NCI-H510A treated with DMSO at 0.1 percent for 48 hours (cell line): ENCODE measurements around the gene FKRP.
A peak's percentile ranks its signal among the peaks of the same experiment; 100 is the strongest.
"Not testable (repeated sequence)": the region's sequence is repeated elsewhere in the genome, so short reads cannot be mapped to it uniquely, and the experiment has no call there.

Source experiments
- DNase-seq: peaks from one replicate; lab custom pipeline; 2025; lab: John Stamatoyannopoulos, UW

Gene FKRP, protein sequence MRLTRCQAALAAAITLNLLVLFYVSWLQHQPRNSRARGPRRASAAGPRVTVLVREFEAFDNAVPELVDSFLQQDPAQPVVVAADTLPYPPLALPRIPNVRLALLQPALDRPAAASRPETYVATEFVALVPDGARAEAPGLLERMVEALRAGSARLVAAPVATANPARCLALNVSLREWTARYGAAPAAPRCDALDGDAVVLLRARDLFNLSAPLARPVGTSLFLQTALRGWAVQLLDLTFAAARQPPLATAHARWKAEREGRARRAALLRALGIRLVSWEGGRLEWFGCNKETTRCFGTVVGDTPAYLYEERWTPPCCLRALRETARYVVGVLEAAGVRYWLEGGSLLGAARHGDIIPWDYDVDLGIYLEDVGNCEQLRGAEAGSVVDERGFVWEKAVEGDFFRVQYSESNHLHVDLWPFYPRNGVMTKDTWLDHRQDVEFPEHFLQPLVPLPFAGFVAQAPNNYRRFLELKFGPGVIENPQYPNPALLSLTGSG

DNA sequence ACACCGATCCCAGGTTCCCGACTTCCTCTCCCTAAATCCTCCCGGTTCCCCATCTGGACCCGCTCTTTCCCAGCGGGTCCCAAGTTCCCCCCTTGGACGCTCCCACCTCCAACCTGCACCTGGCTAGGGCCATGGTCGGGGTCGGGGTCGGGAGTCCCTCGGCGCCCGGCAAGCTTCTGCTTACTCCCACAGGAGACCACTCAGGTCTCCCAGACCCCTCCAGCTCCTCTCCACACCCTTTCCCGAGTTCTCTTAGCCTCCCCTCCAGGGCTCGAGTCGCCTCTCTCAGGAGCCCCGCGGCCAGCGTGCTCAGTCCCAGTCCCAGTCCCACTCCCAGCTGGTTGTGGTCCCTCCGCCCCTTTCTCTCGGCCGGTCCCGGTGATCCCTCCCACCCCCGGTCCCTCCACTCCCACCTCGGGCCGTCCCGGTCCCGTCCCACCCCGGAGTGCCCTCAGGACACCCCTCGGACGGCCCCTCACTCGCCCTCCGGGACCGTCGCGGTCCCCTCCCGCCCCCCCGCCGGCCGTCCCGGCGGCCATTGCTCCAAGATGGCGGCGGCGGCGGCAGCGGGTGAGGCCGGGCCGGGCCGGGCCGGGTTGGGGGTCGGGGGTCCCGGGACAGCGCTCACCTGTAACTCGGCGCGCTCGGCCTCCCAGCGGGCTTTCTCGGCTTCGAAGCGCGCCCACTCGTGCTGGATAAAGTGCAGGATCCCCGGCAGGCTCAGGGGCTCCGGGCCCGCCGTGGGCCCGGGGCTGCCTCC is at the start of gene FKRP:
TSS of gene FKRP (plus strand) at position 537 of the 760 bp plus-strand sequence. CDS start 9,394 bp downstream, outside the sequence.
- DNase-seq: no peak

GRCh38 chr19:46696866-46697203 is 49.0 kb upstream of the FKRP start:
- DNase-seq: no peak

GRCh38 chr19:46697204-46697960 is 48.5 kb upstream of the FKRP start:
- DNase-seq: no peak

- no peak for DNase-seq
Measured at GRCh38 chr19:46698395-46699321, 47.2 kb upstream of the FKRP start.

DNA sequence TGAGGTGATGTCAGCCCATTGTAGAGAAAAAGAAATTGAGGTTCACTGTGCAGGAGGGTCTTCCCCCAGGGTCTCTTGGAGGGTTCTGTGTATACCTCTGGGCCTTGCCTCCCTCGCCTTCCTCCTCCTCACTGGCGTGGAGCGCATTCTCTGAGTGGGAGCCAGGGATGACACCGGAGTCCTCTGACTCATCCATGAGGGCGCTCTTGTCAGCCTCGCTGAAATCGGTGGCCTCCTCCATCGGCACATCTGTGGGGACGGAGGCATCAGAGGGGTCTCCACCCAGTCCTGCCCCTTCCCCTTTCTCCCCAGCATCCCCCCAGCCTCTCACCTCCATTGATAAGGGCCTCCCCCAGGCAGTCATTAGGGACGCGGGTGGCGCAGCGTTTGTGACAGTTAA is 45.2 kb upstream of the FKRP start:
- DNase-seq: no peak

GRCh38 chr19:46704379-46705076 is 41.3 kb upstream of the FKRP start:
- peak; percentile 1 for DNase-seq

DNA sequence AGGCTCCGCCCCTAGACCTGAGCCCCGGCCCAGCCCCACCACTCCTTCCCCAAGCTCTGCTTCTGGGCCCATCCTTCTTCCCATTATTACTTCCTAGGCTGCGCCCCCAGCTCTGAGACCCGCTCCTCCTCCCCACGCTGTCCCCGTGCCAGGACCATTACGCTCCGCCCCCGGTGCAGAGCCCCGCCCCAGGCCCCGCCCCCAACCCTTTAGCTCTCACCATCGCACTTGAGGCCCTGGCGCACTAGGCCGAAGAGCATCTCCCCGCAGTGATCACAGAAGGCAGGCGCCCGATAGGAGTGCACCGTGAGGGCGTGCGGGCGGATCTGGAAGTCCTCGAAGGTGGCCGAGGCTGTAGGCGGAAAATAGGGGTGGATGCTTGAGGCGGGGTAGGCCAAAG is 35.2 kb upstream of the FKRP start:
- DNase-seq: no peak

DNA sequence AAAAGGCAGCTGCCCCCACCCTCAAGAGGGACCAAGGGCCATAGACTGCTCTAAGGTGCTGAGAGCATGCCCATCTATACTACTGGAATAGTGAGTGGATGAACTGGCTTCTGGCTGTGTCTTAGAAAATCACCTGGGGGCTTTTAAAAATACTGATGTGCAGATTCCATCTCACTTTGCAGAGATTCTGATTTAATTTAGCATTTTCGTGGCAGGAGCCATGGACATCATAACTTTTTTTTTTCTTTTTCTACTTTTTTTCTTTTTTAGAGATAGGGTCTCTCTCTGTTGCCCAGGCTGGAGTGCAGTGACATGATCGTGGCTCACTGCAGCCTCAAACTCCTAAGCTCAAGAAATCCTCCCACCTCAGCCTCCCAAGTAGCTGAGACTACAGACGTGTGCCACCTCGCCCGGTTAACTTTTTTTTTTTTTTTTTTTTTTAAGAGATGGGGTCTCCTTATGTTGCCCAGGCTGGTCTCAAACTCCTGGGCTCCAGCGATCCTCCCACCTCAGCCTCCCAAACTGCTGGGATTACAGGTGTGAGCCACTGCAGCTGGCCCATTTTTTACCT is 33.0 kb upstream of the FKRP start:
- DNase-seq: not testable (repeated sequence)

DNA sequence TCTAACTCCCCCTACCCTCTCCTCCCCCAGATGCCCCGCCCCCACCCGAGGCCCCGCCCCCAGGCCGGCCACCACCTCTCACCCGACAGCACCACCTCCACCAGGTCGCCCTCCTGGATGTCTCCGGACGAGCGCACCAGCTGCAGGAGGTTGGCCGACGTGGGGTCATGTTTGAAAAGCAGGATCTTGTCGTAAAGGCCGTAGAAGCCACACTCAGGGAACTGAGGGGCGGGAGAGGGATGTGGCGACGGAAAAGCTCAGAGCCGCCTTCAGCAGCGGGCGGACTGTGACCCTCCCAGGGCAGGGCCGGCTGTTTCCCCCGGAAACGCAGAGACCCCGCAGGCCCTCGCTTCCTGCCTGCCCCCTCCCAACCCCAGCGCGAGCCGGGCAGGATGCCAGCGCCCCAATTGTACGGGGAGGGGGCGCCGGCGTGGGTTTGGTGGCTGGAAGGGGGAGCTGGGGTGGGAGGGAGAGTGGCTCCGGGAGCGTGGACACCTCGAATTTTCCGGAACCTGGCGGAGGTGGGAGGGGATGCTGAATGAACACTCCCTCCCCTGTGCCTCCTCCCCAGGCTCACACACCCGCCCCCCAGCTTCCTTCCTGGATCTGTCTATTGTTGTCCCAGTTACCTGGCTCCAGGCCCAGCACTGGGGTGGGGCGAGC is 31.9 kb upstream of the FKRP start:
- DNase-seq: peak; percentile 76

- peak; percentile 76 for DNase-seq
Measured at GRCh38 chr19:46714444-46715106, 31.3 kb upstream of the FKRP start.

DNA sequence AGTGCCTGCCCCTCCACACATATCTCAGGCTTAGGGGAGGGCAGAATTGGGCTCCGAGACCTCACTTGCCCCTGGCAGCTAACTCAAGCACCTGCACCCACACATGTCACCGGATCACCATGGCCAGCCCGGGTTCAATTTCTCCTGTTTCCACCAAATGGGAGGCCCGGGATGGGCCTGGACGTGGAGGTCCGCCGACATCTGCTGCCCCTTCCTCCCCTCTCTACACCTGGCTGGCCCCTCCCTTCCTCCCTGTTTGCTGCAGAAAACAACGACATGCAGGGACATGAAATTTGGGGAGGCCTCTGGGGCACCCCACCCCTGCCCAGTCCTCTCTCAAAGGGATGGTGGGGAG is 30.3 kb upstream of the FKRP start:
- no peak for DNase-seq

- no peak for DNase-seq
Measured at GRCh38 chr19:46715975-46716671, 29.7 kb upstream of the FKRP start.

GRCh38 chr19:46716672-46717033 is 29.2 kb upstream of the FKRP start:
- peak; percentile 21 for DNase-seq

DNA sequence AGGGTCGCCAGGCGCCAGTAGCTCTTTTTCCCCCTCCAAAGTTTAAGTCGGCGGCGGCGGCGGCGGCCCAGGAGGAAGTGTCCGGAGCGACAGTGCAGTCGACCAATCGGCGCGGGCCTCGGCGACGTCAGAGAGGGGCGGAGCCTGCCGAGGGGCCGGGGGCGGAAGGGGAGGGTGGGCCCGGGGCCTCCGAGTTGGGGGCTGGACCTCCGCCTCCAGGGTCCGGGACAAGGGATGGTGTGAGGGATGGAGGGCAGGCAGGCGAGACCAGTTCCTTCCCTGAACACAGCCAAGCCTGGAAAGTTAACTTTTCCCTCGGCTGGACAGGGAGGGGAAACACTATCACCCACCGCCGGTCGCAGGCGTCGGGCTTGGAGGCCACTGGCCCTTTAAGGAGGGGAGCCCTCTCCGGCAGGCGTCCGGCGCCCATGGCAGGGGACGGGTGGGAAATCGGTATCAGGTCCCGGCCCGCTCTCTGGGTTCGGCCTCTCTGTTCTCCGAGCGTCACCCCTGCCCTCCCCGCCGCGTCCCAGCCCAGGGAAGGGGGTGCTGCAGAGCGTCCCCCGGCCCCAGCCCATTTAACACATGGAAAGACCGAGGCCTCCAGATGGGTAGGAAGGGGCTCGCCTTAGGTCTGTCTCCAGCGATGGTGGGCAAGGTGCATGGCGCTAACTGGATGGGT is 28.7 kb upstream of the FKRP start, which contains the start of gene PRKD2:
TSS of gene PRKD2 (minus strand) at position 81 of the 682 bp plus-strand sequence. CDS start 744 bp downstream, outside the sequence.
- peak; percentile 63 for DNase-seq

GRCh38 chr19:46717716-46718143 is 28.1 kb upstream of the FKRP start:
- no peak for DNase-seq

DNA sequence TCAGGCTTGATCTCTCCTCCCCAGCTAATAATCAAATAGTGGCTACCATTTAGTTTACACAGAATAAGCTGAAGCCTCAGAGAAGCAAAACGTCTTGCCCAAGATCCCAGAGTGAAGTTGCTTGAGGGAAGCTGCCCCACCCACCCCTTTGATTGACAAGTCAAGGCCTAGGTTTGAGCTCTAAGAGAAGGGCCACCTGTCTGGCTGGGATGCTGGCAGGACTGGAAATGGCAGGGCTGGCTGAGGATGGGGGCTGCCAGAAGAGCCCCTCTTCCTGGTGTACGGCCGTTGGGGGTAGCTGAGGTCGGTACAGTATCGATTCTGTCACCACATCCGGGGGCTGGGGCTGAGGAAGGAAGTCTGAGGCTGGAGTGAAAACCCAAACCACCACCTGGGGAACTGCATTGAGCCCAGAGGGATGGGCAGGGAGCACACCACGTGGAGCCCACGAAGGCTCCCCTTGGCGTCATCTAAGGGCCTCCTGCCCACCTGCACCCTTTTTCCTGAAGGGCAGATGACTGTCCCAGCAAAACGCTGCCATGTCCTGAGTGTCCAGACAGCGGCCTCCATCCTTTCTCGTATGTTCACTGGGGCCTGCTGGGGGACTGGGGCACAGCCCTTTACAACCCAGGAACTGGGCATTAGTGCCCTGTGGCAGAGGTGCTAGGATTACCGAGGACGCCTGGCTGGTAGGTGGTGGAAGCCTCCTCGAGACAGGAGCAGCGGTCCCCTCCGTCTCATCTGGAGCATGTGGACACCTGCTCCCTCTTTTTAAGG is 27.5 kb upstream of the FKRP start:
- peak; percentile 3 for DNase-seq

- no peak for DNase-seq
Measured at GRCh38 chr19:46718934-46719622, 26.8 kb upstream of the FKRP start.
